K562 (cell line): ENCODE measurements around the gene SLC52A1. TPM values are rescaled to one million over a fixed set of nuclear protein-coding genes. Genes with fewer than 3 reads are reported as not detected.

Experiments used
- ARID4B ChIP-seq: sonication (generic); formaldehyde crosslinking; IDR thresholded peaks from 2 replicates; pipeline ENCODE4 v1.8.0; 2022; ENCODE audit warnings: mild to moderate bottlenecking, missing genetic modification reagents
- JUN ChIP-seq, 2 experiments: sonication (generic) in 1 of 2; formaldehyde crosslinking in 1 of 2; IDR thresholded peaks; 2 replicates each; pipeline versions ENCODE4 v1.6.1 to v1.8.0; 2012 to 2022; ENCODE audit warnings: borderline replicate concordance in 2 of 2, mild to moderate bottlenecking in 2 of 2, improper control_type of control experiment in 1 of 2, low read depth in 1 of 2, low read length in 1 of 2, missing genetic modification reagents in 1 of 2
- JUNB ChIP-seq: fragments of 450-650 bp; formaldehyde crosslinking; conservative IDR thresholded peaks from 2 replicates; pipeline ENCODE4 v1.4.0; 2020; ENCODE audit warnings: mild to moderate bottlenecking
- MAZ ChIP-seq, 2 experiments: fragments of 450-650 bp in 1 of 2; sonication (generic) in 1 of 2; formaldehyde crosslinking; IDR thresholded peaks in 1 of 2; conservative IDR thresholded peaks in 1 of 2; 2 replicates each; pipeline versions ENCODE4 v1.4.0 to v1.5.0; 2020; ENCODE audit warnings: mild to moderate bottlenecking in 1 of 2, missing genetic modification reagents in 1 of 2
- NEUROD1 ChIP-seq: fragments of 150-350 bp; IDR thresholded peaks from 2 replicates; pipeline ENCODE4 v1.6.1; 2014; ENCODE audit warnings: borderline replicate concordance, low read length, low read depth; ENCODE audit not compliant: partially characterized antibody
- NONO ChIP-seq, 2 experiments: fragments of 200-400 bp in 1 of 2; fragments of 450-650 bp in 1 of 2; formaldehyde crosslinking in 1 of 2; IDR thresholded peaks; 2 replicates each; pipeline ENCODE4 v1.6.1; 2017; ENCODE audit warnings: low read depth in 2 of 2, mild to moderate bottlenecking in 2 of 2, moderate library complexity in 2 of 2, low read length in 1 of 2
- NRF1 ChIP-seq, 2 experiments: fragments of 450-650 bp; IDR thresholded peaks in 1 of 2; conservative IDR thresholded peaks in 1 of 2; 2 replicates each; pipeline ENCODE4 v1.6.1; 2014; ENCODE audit warnings: mild to moderate bottlenecking in 2 of 2
- PKNOX1 ChIP-seq: fragments of 450-650 bp; IDR thresholded peaks from 2 replicates; pipeline ENCODE4 v1.6.1; 2016
- POLR2A ChIP-seq: fragments of 450-650 bp; conservative IDR thresholded peaks from 2 replicates; pipeline ENCODE4 v1.6.1; 2016
- RB1 ChIP-seq: fragments of 450-650 bp; IDR thresholded peaks from 2 replicates; pipeline ENCODE4 v1.6.1; 2017; ENCODE audit warnings: low read depth, mild to moderate bottlenecking
- SMAD2 ChIP-seq: fragments of 150-350 bp; IDR thresholded peaks from 2 replicates; pipeline ENCODE4 v1.6.1; 2014; ENCODE audit warnings: low read depth, mild to moderate bottlenecking, low read length
- SMARCB1 ChIP-seq: IDR thresholded peaks from 2 replicates; pipeline ENCODE4 v1.6.1; 2011; ENCODE audit warnings: improper control_type of control experiment, low read depth; ENCODE audit not compliant: insufficient read length
- SNIP1 ChIP-seq: fragments of 450-650 bp; IDR thresholded peaks from 2 replicates; pipeline ENCODE4 v1.7.1; 2017; ENCODE audit warnings: low read depth, mild to moderate bottlenecking
- SOX6 ChIP-seq: fragments of 450-650 bp; IDR thresholded peaks from 2 replicates; pipeline ENCODE4 v1.6.1; 2014; ENCODE audit warnings: mild to moderate bottlenecking
- SRSF9 ChIP-seq: fragments of 200-400 bp; formaldehyde crosslinking; IDR thresholded peaks from 2 replicates; pipeline ENCODE4 v1.6.1; 2017; ENCODE audit warnings: low read depth, low read length, borderline replicate concordance
- SUPT5H ChIP-seq: fragments of 450-650 bp; IDR thresholded peaks from 2 replicates; pipeline ENCODE4 v1.6.1; 2016
- ZFX ChIP-seq: sonication (generic); formaldehyde crosslinking; IDR thresholded peaks from 2 replicates; pipeline ENCODE4 v1.8.0; 2022; ENCODE audit warnings: mild to moderate bottlenecking, missing genetic modification reagents, moderate library complexity
- ZNF561 ChIP-seq: fragments of 450-650 bp; formaldehyde crosslinking; conservative IDR thresholded peaks from 2 replicates; pipeline ENCODE4 v1.4.0; 2020; ENCODE audit warnings: mild to moderate bottlenecking, moderate library complexity
- ZNF766 ChIP-seq: fragments of 200-800 bp; sonication (Bioruptor generic); conservative IDR thresholded peaks from 2 replicates; pipeline ENCODE4 v1.6.1; 2016; ENCODE audit warnings: missing genetic modification characterization, missing compliant biosample characterization
- polyA plus RNA-seq, 8 experiments: library from polyadenylated mRNA; depleted of rRNA in 4 of 8; stranded (reverse) in 5 of 8; unstranded in 3 of 8; fragments of >200 nt; fragmentation: Nextera tagmentation in 2 of 8; fragmentation: Illumina TruSeq in 1 of 8; extraction: Ambion mirVana in 2 of 8; extraction: Trizol in 1 of 8; gene quantifications; 2 replicates each; pipeline versions ENCODE4 v1.2.1 to v1.2.3, GENCODE V29; 2011 to 2014; ENCODE audit warnings: inconsistent platforms in 1 of 8, missing spikeins in 1 of 8
- total RNA-seq, 7 experiments: library from RNA; depleted of rRNA in 6 of 7; stranded (reverse); fragments of >200 nt in 6 of 7; fragmentation: Illumina TruSeq in 2 of 7; extraction: Trizol in 2 of 7; gene quantifications; 2 replicates each; pipeline versions ENCODE4 v1.2.1 to v1.2.3, GENCODE V29; 2011 to 2021; ENCODE audit warnings: low replicate concordance in 1 of 7
- TF ChIP-seq, protein P1 (sequence below), 2 experiments: IDR thresholded peaks; 2 replicates each; pipeline ENCODE4 v1.6.1; 2011; ENCODE audit warnings: borderline replicate concordance in 1 of 2, control low read depth in 1 of 2, low read depth in 1 of 2, low read length in 1 of 2, mild to moderate bottlenecking in 1 of 2, mixed read lengths in 1 of 2, moderate library complexity in 1 of 2; ENCODE audit not compliant: insufficient read depth in 1 of 2, insufficient read length in 1 of 2, poor library complexity in 1 of 2, severe bottlenecking in 1 of 2; ENCODE audit errors: extremely low read depth in 1 of 2

Gene SLC52A1
- total and polyA plus RNA-seq, 9 of the 15 experiments (the other 6 are each of a cell fraction or from before 2014, with no cell fraction given) = 0.04 TPM; not detected in 8

GRCh38 chr17:4997302-4998026, 37.8 kb downstream of the SLC52A1 start, which contains the start of the genes INCA1 and KIF1C (continued):
- TF ChIP-seq NONO (IDR thresholded peaks at IDR 0.05; ENCODE audit: low read depth in 2 of 2, low read length in 1 of 2) (peak in 1 of 2 experiments; percentile 55; a peak in 1 of 4 replicates), RB1 (peak; percentile 37; the same call in 1 of the 2 replicates), JUN (IDR thresholded peaks at IDR 0.05; ENCODE audit: borderline replicate concordance, low read depth, low read length) (no peak), JUN (CRISPR knock-in tag; IDR thresholded peaks at IDR 0.05; ENCODE audit: borderline replicate concordance) (no peak), SMAD2 (no peak), SUPT5H (peak; percentile 59), MAZ (CRISPR knock-in tag; conservative IDR thresholded peaks at IDR 0.05 in 1 of 2, IDR thresholded peaks at IDR 0.05 in 1 of 2) (peak; percentile 70 to 87), NRF1 (conservative IDR thresholded peaks at IDR 0.05 in 1 of 2, IDR thresholded peaks at IDR 0.05 in 1 of 2) (peak; percentile 77 to 81), SNIP1 (peak; percentile 100), ZFX (CRISPR knock-in tag) (peak; percentile 82), SRSF9 (no peak), ZNF766 (peak; percentile 58; the same call in 1 of the 2 replicates), ZNF561 (CRISPR knock-in tag) (no peak), PKNOX1 (no peak), JUNB (CRISPR knock-in tag) (no peak), SOX6 (0 out of 2 replicates have a peak, but pooled peaks have one; percentile 9), NEUROD1 (peak; percentile 47), SMARCB1 (no peak), POLR2A (peak; percentile 67), ARID4B (CRISPR knock-in tag) (0 out of 2 replicates have a peak, but pooled peaks have one; percentile 2)
- TF ChIP-seq, protein P1, sequence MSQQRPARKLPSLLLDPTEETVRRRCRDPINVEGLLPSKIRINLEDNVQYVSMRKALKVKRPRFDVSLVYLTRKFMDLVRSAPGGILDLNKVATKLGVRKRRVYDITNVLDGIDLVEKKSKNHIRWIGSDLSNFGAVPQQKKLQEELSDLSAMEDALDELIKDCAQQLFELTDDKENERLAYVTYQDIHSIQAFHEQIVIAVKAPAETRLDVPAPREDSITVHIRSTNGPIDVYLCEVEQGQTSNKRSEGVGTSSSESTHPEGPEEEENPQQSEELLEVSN (IDR thresholded peaks at IDR 0.05; ENCODE audit: borderline replicate concordance in 1 of 2, extremely low read depth in 1 of 2, insufficient read depth in 1 of 2, insufficient read length in 1 of 2, low read depth in 1 of 2, low read length in 1 of 2, poor library complexity in 1 of 2, severe bottlenecking in 1 of 2) = peak; percentile 33 to 44
